ENCODE results near the gene GLIS1.

Gene GLIS1

DNA sequence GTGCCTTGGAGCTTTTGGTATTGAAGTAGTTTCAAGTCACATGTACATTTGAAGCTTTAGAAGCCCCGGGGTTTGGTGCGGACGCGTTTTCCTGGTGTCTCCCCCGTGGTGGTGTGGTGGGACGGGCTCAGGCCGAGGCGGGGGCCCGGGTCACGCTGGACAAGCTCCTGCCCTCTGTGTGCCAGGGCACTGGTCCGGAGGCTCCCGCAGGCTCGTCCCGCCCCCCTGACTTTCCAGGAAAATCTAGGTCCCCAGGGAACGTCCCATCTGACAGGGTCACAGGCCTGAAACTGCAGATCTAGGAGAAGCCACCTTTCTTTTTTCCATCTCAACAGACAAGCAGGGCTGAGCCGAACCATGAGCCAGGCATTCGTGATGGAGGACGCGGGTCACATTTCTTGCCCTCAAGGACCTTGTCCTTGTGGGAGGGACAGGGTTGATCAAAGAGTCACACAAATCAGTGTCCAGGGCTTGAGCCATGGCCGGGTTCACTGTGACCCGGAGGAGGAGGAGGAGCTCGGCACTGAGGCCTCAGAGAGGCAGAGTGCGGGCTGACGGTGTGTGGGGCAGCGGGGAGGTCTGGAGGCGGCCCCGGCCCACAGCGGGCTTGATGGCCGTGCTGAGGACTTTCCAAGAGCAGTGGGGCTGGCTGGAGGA is 278.2 kb downstream of the GLIS1 start:
- TF ChIP-seq, protein P1, sequence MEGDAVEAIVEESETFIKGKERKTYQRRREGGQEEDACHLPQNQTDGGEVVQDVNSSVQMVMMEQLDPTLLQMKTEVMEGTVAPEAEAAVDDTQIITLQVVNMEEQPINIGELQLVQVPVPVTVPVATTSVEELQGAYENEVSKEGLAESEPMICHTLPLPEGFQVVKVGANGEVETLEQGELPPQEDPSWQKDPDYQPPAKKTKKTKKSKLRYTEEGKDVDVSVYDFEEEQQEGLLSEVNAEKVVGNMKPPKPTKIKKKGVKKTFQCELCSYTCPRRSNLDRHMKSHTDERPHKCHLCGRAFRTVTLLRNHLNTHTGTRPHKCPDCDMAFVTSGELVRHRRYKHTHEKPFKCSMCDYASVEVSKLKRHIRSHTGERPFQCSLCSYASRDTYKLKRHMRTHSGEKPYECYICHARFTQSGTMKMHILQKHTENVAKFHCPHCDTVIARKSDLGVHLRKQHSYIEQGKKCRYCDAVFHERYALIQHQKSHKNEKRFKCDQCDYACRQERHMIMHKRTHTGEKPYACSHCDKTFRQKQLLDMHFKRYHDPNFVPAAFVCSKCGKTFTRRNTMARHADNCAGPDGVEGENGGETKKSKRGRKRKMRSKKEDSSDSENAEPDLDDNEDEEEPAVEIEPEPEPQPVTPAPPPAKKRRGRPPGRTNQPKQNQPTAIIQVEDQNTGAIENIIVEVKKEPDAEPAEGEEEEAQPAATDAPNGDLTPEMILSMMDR (IDR thresholded peaks at IDR 0.05), result no peak
- DNase-seq (ENCODE audit: low spot score), result peak; percentile 56
- Histone ChIP-seq H3K4me3 (no peak overlapping the region), H3K27ac (no peak overlapping the region)

DNA sequence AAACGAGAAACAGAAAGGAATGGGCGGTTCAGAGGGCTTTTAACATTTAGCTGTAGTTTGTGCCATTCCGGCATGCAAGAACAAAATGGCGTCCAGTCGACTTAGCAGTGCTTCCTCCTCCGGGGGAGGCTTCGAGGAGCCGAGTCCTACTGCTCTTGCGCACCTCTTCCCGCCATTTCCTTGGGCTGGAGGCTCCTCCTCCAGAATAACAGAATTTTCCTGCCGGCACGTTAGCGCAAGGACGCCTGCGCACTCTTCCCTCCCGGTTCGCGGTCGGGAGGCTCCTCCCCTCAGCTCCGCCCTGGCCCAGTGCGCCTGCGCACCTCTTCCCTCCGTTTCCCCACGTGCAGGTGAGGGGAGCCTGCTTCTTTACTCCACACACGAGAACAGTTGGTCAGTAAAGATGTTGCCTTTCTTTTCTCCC is 278.7 kb downstream of the GLIS1 start:
- Histone ChIP-seq H3K4me3 (no peak overlapping the region), H3K27ac (no peak overlapping the region)
- TF ChIP-seq, protein P1 (IDR thresholded peaks at IDR 0.05), result no peak
- DNase-seq (ENCODE audit: low spot score), result peak; percentile 29

DNA sequence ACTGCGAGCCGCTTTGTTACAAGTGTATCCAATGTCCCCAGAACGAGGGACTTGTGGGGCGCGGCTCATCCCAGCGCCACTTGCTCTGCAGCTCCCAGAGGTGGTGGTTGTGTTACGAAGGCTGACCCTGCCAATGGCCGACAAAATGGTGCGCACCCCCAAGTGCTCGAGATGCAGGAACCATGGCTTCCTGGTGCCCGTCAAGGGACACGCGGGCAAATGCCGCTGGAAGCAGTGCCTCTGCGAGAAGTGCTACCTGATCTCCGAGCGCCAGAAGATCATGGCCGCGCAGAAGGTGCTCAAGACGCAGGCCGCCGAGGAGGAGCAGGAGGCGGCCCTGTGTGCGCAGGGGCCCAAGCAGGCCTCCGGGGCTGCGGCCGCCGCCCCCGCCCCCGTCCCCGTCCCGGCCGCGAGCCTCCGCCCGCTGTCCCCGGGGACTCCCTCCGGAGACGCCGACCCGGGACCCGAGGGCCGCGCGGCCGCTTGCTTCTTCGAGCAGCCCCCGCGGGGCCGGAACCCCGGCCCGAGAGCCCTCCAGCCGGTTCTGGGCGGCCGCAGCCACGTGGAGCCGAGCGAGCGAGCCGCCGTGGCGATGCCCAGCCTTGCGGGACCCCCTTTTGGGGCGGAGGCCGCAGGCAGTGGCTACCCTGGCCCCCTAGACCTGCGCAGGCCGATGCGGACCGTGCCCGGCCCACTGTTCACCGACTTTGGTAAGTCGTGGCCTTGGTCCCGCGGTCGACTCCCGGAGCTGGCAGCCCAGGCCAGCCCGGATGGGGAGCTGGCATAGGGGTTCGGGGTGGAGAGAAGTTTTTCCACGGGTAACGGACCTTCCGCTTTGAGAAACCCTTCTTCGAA is 279.4 kb downstream of the GLIS1 start, which contains the start of gene DMRTB1:
Gene DMRTB1 (plus strand): TSS at position 79 of the 855 bp plus-strand sequence. CDS start 55 bp downstream, at position 134.
- TF ChIP-seq, protein P1 (IDR thresholded peaks at IDR 0.05), result no peak
- H3K4me3 ChIP-seq, result no peak within 1 kb of the TSS
- peak; percentile 61 for DNase-seq (ENCODE audit: low spot score)
- H3K27ac ChIP-seq, result no peak within 1 kb of the TSS

DNA sequence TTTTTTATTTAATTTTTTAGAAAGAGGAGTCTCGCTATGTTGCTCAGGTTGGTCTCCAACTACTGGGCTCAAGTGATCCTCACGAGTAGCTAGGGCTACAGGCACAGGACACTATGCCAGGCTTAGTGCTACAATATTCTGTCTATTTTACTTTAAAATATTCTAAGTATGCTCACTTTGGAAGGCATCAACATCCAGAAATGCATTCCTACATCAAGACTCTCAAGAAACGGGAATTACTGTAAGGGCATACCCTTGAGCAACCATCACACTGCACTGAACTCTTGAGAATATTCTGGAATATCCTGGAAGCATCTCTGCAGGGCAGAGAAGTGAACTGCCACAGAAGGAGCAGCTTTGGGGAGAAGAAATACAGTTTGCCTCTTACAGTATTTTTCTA is 280.3 kb downstream of the GLIS1 start:
- no peak overlapping the region for H3K27ac ChIP-seq
- TF ChIP-seq, protein P1 (IDR thresholded peaks at IDR 0.05), result no peak
- H3K4me3 ChIP-seq, result no peak overlapping the region
- DNase-seq (ENCODE audit: low spot score), result no peak

Data from coronary artery (tissue), 2 donors.